ENCODE data around the gene SPTLC2.
A peak's percentile ranks its signal among the peaks of the same experiment; 100 is the strongest.
"Not testable (repeated sequence)": the region's sequence is repeated elsewhere in the genome, so short reads cannot be mapped to it uniquely, and the experiment has no call there.

Gene SPTLC2

DNA sequence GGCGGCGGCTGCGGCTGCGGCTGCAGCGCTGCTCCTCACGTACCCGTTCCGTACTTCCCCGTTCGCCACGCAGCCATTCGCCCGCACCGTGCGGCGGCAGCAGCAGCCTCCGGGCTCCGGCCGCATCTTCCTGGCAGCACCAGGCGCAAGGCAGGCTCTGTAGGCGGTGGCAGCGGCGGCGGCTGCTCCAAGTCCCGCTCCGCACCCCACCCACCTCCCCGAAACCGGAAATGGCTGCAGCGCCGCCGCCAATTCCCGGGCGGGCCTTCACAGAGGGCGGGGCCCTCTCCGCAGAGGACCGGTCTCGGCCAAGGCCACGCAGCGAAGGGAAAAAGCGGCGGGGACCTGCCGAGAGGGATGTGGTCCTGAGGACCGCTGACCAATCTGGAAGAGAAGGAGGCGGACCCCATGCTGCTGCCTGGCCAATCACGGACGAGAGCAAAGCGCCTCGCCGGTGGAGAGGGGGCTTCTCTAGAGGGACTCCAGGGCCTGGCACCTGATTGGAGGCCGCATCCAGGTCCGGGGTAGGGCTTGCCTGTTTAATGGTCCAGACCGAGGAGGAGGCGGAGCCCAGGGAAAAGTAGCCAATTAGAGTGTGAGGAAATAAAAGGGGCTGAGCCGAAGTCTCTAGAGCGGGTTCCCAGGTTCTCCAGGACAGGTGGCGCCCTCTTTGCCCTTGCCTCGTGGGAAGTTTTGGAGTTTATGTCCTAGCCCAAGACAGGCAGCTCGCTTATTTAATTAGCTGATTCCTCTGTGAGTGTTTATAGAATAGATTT is at the start of gene SPTLC2:
SPTLC2 (minus strand) TSS at position 184 of the 776 bp plus-strand sequence; CDS start at position 126, 58 bp downstream.
- DNase-seq = peak; percentile 100

GRCh38 chr14:77663293-77663692 is 46.9 kb upstream of the SPTLC2 start:
- peak; percentile 50 for DNase-seq

DNA sequence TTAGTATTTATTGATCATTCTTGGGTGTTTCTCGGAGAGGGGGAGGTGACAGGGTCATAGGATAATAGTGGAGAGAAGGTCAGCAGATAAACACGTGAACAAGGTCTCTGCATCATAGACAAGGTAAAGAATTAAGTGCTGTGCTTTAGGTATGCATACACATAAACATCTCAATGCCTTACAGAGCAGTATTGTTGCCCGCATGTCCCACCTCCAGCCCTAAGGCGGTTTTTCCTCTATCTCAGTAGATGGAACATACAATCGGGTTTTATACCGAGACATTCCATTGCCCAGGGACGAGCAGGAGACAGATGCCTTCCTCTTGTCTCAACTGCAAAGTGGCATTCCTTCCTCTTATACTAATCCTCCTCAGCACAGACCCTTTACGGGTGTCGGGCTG is 45.1 kb upstream of the SPTLC2 start:
- not testable (repeated sequence) for DNase-seq

DNA sequence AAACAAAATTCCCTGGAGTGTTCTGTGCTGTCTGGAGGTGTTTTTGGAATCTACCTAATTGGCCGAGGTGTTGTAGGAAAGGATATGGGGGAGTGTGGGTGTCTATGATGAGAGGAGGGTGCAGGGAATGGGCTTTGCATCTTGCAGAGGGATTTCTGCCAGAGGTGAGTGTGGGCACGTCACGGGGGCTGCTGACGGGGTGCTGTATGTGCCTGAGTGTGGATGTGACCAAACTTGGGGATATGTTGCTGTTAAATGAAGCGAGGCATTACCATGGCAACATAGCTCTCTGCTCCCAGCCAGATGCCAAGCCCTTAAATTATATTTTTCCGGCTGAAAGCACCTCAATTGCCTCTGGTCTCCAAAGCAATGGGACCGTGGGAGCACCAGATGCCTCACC is 44.3 kb upstream of the SPTLC2 start:
- no peak for DNase-seq

- DNase-seq = no peak
These were observed 43.4 kb upstream of the SPTLC2 start for GRCh38 chr14:77659831-77660230.

GRCh38 chr14:77657280-77657679 is 40.8 kb upstream of the SPTLC2 start:
- DNase-seq = no peak

GRCh38 chr14:77654001-77654441 is 37.6 kb upstream of the SPTLC2 start:
- no peak for DNase-seq

GRCh38 chr14:77649326-77649725 is 32.9 kb upstream of the SPTLC2 start:
- no peak for DNase-seq

DNA sequence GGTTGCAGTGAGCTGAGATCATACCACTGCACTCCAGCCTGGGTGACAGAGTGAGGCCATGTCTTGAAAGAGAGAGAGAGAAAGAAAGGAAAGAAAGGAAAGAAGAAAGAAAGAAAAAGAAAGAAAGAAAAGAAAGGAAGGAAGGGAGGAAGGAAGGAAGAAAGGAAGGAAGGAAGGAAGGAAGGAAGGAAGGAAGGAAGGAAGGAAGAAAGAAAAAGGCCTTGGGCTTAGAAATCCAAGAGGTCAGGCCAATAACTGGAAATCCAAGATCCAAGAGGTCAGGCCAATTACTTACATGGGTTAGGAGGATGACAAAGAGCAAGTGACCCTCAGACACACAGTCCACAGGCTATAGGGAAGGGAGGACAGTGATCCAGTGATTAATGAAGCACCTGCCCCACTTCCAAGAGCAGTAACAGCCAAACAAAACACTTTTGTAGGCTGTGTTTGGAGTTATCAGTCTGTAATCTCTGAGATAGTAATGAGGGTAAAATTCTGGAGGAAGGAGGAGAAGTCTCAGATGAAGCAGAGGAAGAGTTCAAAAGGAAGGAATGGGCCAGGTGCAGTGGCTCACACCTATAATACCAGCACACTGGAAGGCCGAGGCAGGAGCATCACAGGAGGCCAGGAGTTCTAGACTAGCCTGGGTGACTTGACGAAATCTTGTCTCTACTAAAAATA is 32.2 kb upstream of the SPTLC2 start:
- no peak for DNase-seq

DNA sequence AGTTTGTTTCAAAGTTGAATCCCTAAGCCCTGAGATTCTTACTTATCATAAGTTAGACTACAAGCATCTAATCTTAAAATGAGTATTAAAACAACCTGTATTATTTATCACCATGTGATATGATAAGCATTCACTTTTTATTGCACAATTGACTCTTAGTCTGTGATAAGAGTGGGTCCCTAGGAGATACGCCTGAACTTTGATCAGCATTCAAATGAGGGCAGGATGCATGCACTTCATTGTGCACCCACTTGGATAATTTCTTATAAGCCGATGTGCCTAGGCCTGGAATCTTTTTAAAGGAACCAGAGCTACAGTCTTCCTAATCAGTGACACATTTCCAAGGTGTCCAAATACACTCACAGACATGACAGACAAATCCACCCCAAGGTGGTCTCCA is 31.4 kb upstream of the SPTLC2 start:
- DNase-seq = no peak

DNA sequence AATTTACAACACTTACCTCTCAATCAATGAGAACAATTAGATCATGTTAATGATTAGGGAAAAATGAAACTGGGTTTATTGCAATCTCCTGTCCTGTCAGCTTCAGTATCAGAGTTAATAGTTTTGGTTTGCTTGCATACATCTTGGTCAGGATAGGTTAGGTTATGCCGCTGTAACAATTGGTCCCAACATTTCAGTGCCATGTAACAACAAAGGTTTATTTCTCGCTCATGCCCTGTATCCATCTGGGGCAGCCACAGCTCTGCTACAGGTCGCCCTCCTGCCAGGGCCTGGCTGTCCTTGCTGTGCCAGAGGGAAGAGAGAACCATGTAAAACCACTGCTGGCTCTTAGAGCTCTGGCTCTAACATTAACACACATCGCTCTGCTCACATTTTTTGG is 30.5 kb upstream of the SPTLC2 start:
- no peak for DNase-seq

DNA sequence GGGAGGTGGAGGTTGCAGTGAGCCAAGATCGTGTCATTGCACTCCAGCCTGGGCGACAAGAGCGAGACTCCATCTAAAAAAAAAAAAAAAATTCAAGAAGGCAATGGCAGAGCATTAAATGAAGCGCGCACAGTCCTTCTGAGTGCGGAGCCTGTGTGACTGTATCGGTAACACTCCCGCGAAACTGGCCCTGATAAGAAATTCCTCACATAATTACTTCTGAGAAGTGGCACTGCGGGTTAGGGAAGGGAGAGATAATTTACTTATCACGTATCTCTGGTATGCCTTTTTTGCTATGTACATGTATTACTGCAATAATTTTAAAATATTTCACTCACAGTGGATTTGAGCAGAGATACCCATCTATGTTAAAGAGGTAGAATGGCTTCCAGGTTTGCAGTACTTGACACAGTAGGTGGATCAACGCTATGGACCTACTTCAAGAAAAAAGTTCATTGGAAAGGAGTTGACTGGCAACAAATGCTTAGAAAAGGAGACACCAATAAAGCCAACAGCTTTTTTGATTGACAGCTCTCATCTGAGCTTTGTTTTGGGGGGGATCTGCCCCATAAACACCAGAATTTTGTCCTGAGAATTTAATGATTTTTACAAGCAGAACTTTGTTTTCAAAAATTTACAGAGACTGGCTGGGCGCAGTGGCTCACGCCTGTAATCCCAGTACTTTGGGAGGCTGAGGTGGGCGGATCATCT is 29.2 kb upstream of the SPTLC2 start:
- DNase-seq = no peak

DNA sequence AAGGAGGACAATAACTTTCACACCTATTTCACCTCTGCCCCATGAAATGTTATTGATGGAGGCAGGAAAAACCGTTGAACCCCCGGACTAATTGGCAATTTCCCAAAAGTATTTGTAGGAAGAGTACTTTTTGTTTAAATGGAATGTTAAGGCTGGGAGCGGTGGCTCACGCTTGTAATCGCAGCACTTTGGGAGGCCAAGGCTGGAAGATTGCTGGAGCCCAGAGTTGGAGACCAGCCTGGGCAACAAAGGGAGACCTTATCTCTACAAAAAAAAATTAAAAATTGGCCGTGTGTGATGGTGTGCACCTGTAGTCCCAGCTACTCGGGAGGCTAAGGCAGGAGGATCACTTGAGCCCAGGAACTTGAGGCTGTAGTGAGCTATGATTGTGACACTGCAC is 26.0 kb upstream of the SPTLC2 start:
- no peak for DNase-seq

DNA sequence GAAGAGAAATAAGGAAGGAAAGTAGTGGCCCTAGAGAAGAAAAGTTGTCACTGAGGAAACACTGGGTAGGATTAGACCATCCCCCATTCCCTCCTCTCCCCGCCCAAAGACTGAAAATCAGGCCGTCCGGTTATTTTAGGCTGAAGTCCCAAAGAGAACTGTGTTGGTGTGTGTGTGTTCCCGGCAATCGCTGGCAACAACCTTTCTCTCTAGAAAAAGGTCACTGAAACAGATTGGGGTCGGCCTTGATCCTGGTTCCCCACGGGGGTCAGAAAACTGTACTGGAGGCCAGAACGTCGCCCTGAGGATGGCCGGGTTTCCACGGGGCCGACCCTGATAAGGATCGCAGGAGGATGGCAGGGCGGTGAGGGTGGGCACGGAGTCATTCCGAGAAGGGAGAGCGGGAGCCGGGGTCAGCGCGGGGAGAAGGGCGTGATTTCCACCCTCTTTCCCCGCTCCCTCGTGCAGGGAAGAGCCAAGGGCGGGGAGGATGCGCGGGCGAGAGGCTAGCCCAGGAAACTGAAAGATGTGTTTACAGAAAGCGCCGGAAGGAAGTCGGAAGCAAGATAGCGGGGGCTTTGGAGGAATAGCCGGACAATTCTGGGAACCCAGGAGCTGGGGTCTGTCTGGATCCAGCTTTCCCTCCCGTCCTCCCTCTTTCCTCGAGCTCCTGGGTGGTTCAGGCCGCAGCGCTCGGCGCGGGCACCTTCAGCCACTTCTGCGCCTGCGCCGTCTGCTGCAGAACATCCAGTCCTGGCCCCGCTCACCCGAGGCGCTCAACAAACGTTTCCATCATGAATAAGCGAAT is 25.3 kb upstream of the SPTLC2 start:
- DNase-seq = peak; percentile 77

GRCh38 chr14:77640756-77641533 is 24.5 kb upstream of the SPTLC2 start:
- DNase-seq = peak; percentile 38

DNA sequence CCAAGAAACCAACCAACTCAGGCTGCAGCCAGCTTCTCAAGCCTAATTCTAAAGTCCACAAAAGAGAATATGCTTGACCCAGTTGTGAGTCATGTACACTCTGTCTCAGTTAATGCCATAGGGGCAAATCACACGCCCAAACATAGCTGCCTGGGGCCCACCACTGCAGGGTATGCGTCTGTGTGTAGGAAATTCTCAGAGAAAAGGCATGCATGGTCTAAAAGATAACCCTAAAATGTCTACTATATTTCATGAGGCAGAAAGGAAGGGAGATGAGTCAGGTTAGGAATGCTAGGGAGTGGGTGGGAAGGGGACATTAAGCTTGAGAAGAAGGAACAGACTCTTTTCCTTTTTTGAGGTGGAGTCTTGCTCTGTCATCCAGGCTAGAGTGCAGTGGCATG is 22.3 kb upstream of the SPTLC2 start:
- peak; percentile 97 for DNase-seq

- DNase-seq = not testable (repeated sequence)
These were observed 19.4 kb upstream of the SPTLC2 start for GRCh38 chr14:77635869-77636268.

GRCh38 chr14:77635466-77635865 is 19.0 kb upstream of the SPTLC2 start:
- DNase-seq = not testable (repeated sequence)

- DNase-seq = no peak
These were observed 13.7 kb upstream of the SPTLC2 start for GRCh38 chr14:77630111-77630510.

DNA sequence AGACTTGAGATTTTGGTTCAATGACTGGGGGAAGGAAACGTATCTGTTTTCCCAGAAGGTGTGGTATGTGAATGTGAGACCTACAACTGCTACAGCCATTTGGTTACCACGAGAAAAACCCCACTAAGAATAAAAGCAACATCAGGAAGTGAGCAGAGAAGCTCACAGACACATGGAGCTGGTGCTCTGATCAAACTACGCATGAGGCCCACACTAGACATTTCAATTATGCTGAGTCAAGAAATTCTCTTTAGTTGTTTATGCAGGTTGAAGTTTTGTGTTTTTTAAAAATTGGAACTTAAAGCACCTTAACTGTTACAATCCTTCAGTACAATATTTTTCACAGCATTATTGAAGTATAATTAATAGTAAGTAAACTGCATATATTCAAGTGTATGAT is 8.9 kb upstream of the SPTLC2 start:
- DNase-seq = no peak

DNA sequence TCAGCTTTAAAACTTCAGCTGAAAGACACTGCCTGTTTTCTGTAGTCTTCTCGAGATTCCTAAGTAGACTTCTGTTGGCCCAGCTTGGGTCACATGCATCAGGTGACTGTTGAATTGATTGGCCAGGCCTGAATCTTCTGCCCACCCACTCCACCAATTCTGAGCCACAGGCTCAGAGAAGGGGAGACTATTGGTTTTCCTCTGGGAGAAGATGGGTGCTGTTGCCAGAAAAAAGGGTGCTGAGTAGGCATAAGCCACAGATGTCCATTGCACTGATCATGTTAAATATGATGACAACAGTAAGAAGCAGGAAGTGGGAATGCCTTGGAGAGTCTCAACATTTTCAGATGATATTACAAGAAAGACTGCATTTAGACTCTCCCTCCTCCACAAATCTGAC is 6.8 kb upstream of the SPTLC2 start:
- no peak for DNase-seq

GRCh38 chr14:77622366-77622961 is 6.0 kb upstream of the SPTLC2 start:
- DNase-seq = no peak

All from EL (cell line).